ENCODE measurements around the gene PARP6. TPM values are rescaled to one million over a fixed set of nuclear protein-coding genes. Genes with fewer than 3 reads are reported as not detected.

Gene PARP6
- total and polyA plus RNA-seq, 9 of the 15 experiments (the other 6 are each of a cell fraction or from before 2014, with no cell fraction given) = 14.8 to 83.2 (median 28.3) TPM

GRCh38 chr15:72231066-72231832 lies 41.1 kb downstream of the PARP6 start, which contains the start of gene PKM:
Gene PKM, minus strand, starts transcription at chr15:72231190. Its CDS starts 12,093 bp downstream, at chr15:72219097.
- intact Hi-C loops (cut with micrococcal nuclease) = loop anchor here (10.0 kb wide), 1 partner anchor 244 kb away; the partner anchor contains the start of gene ARIH1
- FAIRE-seq (no peak), DNase-seq (ENCODE audit: extremely low read depth in 1 of 4, low spot score in 3 of 4) (peak; percentile 89 to 96 (median 92)), ATAC-seq (peak; percentile 78)
- peaks cover 49% of the 10 kb centered on the region for H3K79me2 ChIP-seq (ENCODE audit: control insufficient read depth, insufficient read depth, low read length)
- peaks cover 20% of the 10 kb centered on the region; the same call in 2 of the 3 replicates for H3K36me3 ChIP-seq (ENCODE audit: control insufficient read depth, insufficient read depth, low read length)
- H3K9me1 ChIP-seq (ENCODE audit: control insufficient read depth, insufficient read depth, low read length) = no peaks in the 10 kb centered on the region
- H4K20me1 ChIP-seq (replicated peaks; ENCODE audit: control insufficient read depth, insufficient read depth, low read length) = peaks cover 8% of the 10 kb centered on the region
- POLR2A ChIA-PET = interaction anchor here (0.6 to 1.3 kb wide), 7 partner anchors 8 to 36 kb away, joined by 3 to 4 read pairs (median 3); no protein-coding TSS in a partner anchor
- peak within 1 kb of the TSS; percentile 88 for H3K27ac ChIP-seq (ENCODE audit: extremely low read depth, low read depth, low read length)
- H3K9me3 ChIP-seq (replicated peaks; ENCODE audit: control insufficient read depth, insufficient read depth, low read depth, low read length) = no peaks in the 10 kb centered on the region
- in situ Hi-C loops (cut with MboI) = no loop called here
- peak within 1 kb of the TSS; percentile 77 to 92 for H3K9ac ChIP-seq (ENCODE audit: insufficient read depth in 1 of 2, low read depth in 2 of 2, low read length in 2 of 2)
- CTCF ChIA-PET (ENCODE audit: low intra/inter-chr PET ratio) = no interaction called here
- WGBS (ENCODE audit: insufficient coverage, low coverage, missing lambda C conversion rate) = 2% methylated on average over 50 of the region's 67 CpGs
- peak within 1 kb of the TSS; percentile 70 for H2AFZ ChIP-seq (ENCODE audit: low read depth, low read length)
- TSS peak; percentile 85 for BruUV-seq (replicated peaks)
- peak within 1 kb of the TSS; percentile 96 for H3K4me2 ChIP-seq (ENCODE audit: insufficient read depth, low read length)
- H3K4me3 ChIP-seq = peak within 1 kb of the TSS; percentile 67
- H3K27me3 ChIP-seq (ENCODE audit: control insufficient read depth in 2 of 2, insufficient read depth in 2 of 2, low read length in 2 of 2) = no peaks in the 10 kb centered on the region
- H3K4me1 ChIP-seq (replicated peaks in 1 of 2; ENCODE audit: control insufficient read depth in 2 of 2, insufficient read depth in 2 of 2, low read length in 2 of 2) = peaks cover 50 to 70% of the 10 kb centered on the region in 2 experiments
- TF ChIP-seq NFYB (IDR thresholded peaks at IDR 0.05; ENCODE audit: extremely low read depth, insufficient read length) (peak; percentile 51), CREB3 (tag; conservative IDR thresholded peaks at IDR 0.05; ENCODE audit: low read depth) (no peak; the same call in 1 of the 2 replicates), FOXP4 (CRISPR knock-in tag; IDR thresholded peaks at IDR 0.05; ENCODE audit: borderline replicate concordance) (peak; percentile 60; the same call in 1 of the 2 replicates), ZBTB17 (CRISPR knock-in tag; IDR thresholded peaks at IDR 0.05) (no peak), ARID4B (CRISPR knock-in tag; IDR thresholded peaks at IDR 0.05) (peak; percentile 34), GATAD2B (IDR thresholded peaks at IDR 0.05; ENCODE audit: borderline replicate concordance) (peak; percentile 58; the same call in 1 of the 2 replicates), ZBTB7A (IDR thresholded peaks at IDR 0.05; ENCODE audit: borderline replicate concordance, control insufficient read depth, low read depth, low read length) (peak; percentile 25; the same call in 1 of the 2 replicates), SUPT5H (IDR thresholded peaks at IDR 0.05) (peak; percentile 88), CBFA2T3 (IDR thresholded peaks at IDR 0.05) (peak; percentile 43), PML (IDR thresholded peaks at IDR 0.05; ENCODE audit: low read length) (peak; percentile 25; the same call in 1 of the 2 replicates), ZNF766 (CRISPR knock-in tag; conservative IDR thresholded peaks at IDR 0.05) (0 out of 2 replicates have a peak, but pooled peaks have one; percentile 27), ETS2 (tag; IDR thresholded peaks at IDR 0.05; ENCODE audit: borderline replicate concordance, poor library complexity, severe bottlenecking) (no peak), NRF1 (conservative IDR thresholded peaks at IDR 0.05 in 1 of 2, IDR thresholded peaks at IDR 0.05 in 1 of 2) (peak; percentile 76 to 80), POLR2A (conservative IDR thresholded peaks at IDR 0.05) (peak; percentile 93)
